Astrocyte of the spinal cord (primary cell): ENCODE data around the gene DNLZ.

Experiments used
- DNase-seq: peaks from one replicate; pipeline ENCODE4 v3.0.0; 2011; ENCODE audit warnings: low read depth, low spot score
- H3K4me3 ChIP-seq: 2 replicates; pipeline ENCODE4 v1.5.1; 2011; ENCODE audit warnings: low read depth, mild to moderate bottlenecking, low read length, moderate library complexity
- CTCF ChIP-seq: IDR thresholded peaks from 2 replicates; pipeline ENCODE4 v1.5.1; 2012; ENCODE audit warnings: low read depth, mild to moderate bottlenecking, low read length, inconsistent platforms
- in situ Hi-C: cut with HindIII; loops from 2 replicates; pipeline ENCODE4 v1.10.0; 2017; ENCODE audit warnings: low sequenced_read_pairs

DNLZ gene

GRCh38 chr9:136371533-136371880 is 8.0 kb upstream of the DNLZ start:
- TF ChIP-seq CTCF, result no peak
- H3K4me3 ChIP-seq, result no peak overlapping the region
- no peak for DNase-seq
- in situ Hi-C loops, result no loop called here

DNA sequence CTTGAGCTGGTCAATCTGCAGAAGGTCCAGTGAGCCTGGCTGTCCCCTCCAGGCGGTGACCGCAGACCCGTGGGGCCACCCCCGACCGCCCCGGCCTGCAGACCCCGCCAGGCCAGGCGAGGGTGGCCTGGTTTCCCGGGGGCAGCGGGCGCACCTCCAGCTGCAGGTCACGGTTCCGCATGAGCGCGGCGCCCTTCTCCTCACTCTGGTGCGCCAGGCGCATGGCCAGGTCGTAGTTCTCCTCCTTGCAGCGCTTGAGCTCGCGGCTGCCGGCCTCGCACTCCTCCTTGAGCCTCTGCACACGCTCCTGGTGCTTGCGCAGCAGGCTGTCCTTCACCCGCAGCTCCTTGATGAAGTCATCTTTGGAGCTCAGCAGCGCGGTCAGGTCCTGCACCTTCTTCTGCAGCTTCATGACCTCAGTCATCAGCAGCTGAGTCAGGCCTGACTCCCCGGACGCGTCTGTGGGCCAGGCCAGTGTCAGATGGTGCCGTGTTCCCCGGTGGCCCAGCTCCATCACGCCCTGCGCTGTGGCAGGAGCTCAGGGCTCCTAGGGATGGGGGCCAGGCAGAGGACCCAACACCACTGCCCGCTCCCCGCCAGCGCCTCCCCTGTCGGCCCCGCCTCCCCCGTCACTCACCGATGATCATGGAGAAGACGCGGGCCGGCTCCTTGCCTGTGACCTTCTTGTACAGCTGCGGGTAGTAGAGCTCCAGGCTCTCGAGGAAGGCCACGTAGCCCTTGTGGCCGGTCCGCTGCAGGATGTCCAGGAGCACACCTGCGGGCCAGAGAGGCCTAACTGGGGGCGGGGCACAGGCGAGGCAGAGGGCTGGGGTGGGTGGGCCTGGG is 7.4 kb upstream of the DNLZ start:
- in situ Hi-C loops, result no loop called here
- no peak for DNase-seq
- no peak for TF ChIP-seq CTCF
- H3K4me3 ChIP-seq, result no peak overlapping the region

DNA sequence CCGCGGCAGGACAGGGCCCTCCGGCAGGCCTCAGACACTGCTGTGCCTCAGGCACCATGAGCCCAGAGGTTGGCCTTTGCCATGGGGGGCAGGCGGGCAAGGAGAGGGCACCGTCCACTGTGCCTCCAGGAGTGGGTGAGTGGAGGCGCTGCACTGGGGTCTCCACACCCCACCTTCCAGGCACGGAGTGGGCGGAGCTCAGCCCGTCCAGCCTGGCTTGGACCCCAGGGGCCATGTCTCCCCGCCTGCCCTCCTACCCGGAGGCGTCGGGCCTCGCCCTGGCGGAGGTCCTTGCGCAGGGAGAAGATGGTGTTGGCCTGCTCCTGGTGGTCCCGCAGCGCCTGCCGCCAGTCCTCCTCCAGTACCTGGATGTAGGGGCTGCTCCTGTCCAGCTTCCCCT is 6.5 kb upstream of the DNLZ start:
- no peak for TF ChIP-seq CTCF
- H3K4me3 ChIP-seq, result no peak overlapping the region
- in situ Hi-C loops, result no loop called here
- no peak for DNase-seq

- no peak for TF ChIP-seq CTCF
- DNase-seq, result no peak
- in situ Hi-C loops, result no loop called here
- H3K4me3 ChIP-seq, result no peak overlapping the region
These were observed 4.6 kb upstream of the DNLZ start for GRCh38 chr9:136368190-136368589.

GRCh38 chr9:136367296-136368145 is 4.0 kb upstream of the DNLZ start:
- no peak for DNase-seq
- TF ChIP-seq CTCF, result no peak
- H3K4me3 ChIP-seq, result no peak overlapping the region
- in situ Hi-C loops, result no loop called here

- in situ Hi-C loops, result no loop called here
- no peak for DNase-seq
- TF ChIP-seq CTCF, result no peak
- H3K4me3 ChIP-seq, result no peak overlapping the region
These were observed 3.3 kb upstream of the DNLZ start for GRCh38 chr9:136366826-136367225.
